Neural progenitor cell (in vitro differentiated cells): ENCODE data around the gene MELTF.

ENCODE experiments used
- EZH2phosphoT487 ChIP-seq: fragments of 200-600 bp; sonication (generic); IDR thresholded peaks from 2 replicates; pipeline ENCODE4 v1.6.1; 2017; ENCODE audit warnings: antibody characterized with exemption
- TF ChIP-seq, protein P1 (sequence below): fragments of 200-600 bp; sonication (generic); IDR thresholded peaks from 2 replicates; pipeline ENCODE4 v1.5.1; 2017; ENCODE audit warnings: antibody characterized with exemption, mild to moderate bottlenecking

GRCh38 chr3:196991581-196992460 lies 37.8 kb downstream of the MELTF start:
- TF ChIP-seq, protein P1, sequence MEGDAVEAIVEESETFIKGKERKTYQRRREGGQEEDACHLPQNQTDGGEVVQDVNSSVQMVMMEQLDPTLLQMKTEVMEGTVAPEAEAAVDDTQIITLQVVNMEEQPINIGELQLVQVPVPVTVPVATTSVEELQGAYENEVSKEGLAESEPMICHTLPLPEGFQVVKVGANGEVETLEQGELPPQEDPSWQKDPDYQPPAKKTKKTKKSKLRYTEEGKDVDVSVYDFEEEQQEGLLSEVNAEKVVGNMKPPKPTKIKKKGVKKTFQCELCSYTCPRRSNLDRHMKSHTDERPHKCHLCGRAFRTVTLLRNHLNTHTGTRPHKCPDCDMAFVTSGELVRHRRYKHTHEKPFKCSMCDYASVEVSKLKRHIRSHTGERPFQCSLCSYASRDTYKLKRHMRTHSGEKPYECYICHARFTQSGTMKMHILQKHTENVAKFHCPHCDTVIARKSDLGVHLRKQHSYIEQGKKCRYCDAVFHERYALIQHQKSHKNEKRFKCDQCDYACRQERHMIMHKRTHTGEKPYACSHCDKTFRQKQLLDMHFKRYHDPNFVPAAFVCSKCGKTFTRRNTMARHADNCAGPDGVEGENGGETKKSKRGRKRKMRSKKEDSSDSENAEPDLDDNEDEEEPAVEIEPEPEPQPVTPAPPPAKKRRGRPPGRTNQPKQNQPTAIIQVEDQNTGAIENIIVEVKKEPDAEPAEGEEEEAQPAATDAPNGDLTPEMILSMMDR = no peak
- TF ChIP-seq EZH2phosphoT487 = no peak
